Esophagus muscularis mucosa (tissue), 3 donors: ENCODE measurements around the gene DHTKD1.

Source experiments
- CTCF ChIP-seq, 3 experiments: fragments of 200-600 bp in 2 of 3; fragments of 450-650 bp in 1 of 3; sonication (generic) in 2 of 3; IDR thresholded peaks; one replicate each; pipeline ENCODE4 v1.5.1; 2017 to 2019; ENCODE audit warnings: antibody characterized with exemption in 3 of 3, mild to moderate bottlenecking in 2 of 3, moderate library complexity in 1 of 3
- POLR2A ChIP-seq: fragments of 450-650 bp; IDR thresholded peaks from one replicate; pipeline ENCODE4 v1.6.1; 2017; ENCODE audit warnings: antibody characterized with exemption, moderate library complexity, mild to moderate bottlenecking, low read depth

GRCh38 chr10:12020574-12020973 lies 48.2 kb upstream of the DHTKD1 start:
- TF ChIP-seq CTCF (IDR thresholded peaks at IDR 0.05) = no peak
- no peak for TF ChIP-seq POLR2A
